ENCODE data around the gene DPP7.
A peak's percentile ranks its signal among the peaks of the same experiment; 100 is the strongest.
"Not testable (repeated sequence)": the region's sequence is repeated elsewhere in the genome, so short reads cannot be mapped to it uniquely, and the experiment has no call there.

The DPP7 gene

DNA sequence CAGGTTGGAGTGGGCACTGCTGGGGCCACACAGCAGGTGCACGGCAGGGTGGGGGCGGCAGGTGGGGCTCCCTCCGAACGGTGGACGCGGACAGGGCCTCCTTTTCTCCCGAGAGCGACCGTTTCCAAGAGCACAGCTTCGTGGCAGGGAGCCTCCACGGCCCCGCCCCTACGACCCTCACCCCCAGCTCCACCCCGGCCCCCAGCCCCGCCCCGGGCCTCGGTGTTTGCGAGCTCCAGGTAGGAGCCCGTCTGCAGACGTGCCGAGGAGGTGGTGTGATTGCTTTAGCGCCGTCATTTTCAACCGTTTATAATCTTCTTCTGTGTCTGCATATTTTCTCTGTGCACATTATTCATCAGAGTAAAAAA, 33.2 kb upstream of the DPP7 start:
- no peak for DNase-seq

GRCh38 chr9:137147091-137147792, 32.7 kb upstream of the DPP7 start:
- no peak for DNase-seq

GRCh38 chr9:137146527-137146918, 32.0 kb upstream of the DPP7 start:
- DNase-seq: no peak

GRCh38 chr9:137145731-137146526, 31.4 kb upstream of the DPP7 start:
- no peak for DNase-seq

DNA sequence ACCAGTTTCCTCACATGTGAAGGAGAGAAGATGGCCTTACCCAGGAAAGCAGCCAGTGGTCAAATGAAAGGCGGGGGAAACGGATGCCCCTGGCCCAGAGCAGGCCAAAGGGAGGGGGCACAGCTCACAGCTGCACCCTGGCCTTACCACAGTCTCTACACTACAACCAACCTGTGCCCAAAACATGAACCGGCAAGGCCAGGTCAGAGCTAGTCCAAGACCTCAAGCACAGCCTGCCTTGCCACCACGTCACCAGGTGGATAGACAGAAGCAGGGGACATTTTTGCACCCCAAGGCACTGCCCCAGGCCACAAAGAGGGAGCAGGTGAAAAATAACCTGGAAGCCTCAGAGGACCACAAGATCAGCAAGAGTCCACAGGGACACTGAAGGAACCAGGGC, 28.9 kb upstream of the DPP7 start:
- no peak for DNase-seq

DNA sequence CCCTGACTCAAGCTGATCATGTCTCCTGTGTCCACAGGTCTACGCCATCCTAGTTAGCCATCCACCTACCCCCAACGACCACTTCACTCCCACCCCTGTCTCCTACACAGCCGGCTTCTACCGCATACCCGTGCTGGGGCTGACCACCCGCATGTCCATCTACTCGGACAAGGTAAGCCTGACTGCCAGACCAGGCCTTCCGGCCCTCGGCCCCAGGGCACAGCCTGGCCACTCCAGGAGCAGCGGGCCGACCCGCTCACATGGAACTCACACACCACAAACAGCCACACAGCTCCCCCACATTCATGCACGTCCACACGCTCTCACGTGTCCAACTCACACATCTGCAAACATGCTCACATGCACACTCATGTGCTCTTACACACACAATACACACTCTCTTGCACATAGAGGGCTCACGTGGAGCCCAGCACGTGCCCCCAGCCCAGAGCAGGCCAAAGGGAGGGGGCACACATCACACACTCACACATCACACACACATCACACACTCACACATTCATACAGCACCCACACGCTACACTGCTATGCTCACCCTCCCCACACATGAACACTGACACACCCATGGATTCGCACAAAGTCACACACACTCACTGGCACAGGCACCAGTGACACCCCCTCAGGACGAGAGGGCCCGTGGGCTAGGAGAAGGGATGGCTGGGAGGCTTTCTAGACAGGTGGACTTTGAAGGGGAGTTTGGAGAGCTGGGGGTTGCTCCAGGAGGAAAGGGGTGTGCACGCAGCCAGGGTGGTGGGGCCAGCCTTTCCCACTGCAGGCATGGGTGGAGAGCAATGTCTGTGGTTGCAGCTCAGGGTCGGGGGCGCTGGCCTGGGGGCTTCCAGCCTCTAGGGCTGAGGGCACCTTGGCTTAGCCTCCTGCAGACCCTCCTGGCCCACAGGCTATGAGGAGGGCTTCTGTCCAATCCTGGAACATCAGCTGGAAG, 27.7 kb upstream of the DPP7 start:
- DNase-seq: no peak

- no peak for DNase-seq
Measured at GRCh38 chr9:137141050-137141810, 26.7 kb upstream of the DPP7 start.

DNA sequence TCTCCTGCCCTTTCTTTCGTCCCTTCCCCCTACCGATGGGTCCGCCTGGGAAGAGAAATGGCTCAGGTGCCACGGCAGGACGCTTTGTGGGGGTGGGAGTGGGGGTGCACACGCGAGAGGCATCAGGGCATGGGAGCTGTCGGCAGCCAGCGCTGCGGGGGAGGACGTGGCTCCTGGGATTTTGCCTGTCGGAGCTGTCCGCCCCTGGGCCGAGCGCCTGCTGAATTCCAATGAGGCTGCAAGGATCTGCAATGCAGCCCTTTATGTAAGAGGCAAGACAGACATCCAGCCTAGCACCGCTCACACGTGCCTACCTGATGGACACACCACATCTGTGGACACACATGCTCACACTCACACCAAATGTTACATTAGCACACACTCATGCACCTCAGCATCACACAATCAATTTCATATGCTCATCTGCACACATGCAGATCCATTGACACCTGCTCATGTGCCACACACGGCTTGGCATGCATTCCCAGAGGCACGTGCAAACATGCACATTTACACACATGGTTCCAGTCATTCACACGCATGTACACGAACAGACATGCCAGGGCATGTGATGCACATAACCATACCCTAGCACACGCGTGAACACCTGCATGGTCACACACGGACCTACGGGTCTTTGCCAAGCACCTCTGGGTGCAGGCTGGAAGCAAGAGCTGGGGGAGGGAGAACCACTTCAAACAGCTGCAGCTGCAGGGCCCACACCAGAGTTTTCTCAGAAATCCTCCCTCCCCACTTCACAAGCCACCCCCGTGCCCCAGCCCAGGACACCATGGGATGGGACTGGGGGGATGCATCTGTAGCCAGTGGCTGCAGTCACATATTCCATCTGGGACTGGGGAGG, 25.8 kb upstream of the DPP7 start:
- no peak for DNase-seq

GRCh38 chr9:137139468-137140150, 25.1 kb upstream of the DPP7 start:
- DNase-seq: no peak

DNA sequence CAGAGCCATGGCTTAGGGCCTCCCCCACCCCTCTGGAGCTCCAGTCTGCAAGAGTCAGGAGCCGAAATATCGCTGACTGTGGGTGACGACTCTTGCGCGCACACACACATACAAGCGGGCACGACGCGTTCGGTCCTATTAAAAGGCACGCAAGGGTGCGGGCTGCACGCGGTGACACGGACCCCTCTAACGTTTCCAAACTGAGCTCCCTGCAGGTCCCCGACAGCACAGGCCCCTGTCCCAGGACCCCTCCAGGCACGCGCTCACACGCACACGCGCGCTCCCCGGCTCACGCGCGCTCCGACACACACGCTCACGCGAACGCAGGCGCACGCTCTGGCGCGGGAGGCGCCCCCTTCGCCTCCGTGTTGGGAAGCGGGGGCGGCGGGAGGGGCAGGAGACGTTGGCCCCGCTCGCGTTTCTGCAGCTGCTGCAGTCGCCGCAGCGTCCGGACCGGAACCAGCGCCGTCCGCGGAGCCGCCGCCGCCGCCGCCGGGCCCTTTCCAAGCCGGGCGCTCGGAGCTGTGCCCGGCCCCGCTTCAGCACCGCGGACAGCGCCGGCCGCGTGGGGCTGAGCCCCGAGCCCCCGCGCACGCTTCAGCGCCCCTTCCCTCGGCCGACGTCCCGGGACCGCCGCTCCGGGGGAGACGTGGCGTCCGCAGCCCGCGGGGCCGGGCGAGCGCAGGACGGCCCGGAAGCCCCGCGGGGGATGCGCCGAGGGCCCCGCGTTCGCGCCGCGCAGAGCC, 24.4 kb upstream of the DPP7 start, which contains the start of gene GRIN1:
Gene GRIN1, plus strand, starts transcription at position 433 of the 746 bp plus-strand sequence. CDS start 333 bp downstream, outside the sequence.
- peak; percentile 9 for DNase-seq

- DNase-seq: no peak
Measured at GRCh38 chr9:137138058-137138721, 23.7 kb upstream of the DPP7 start.

DNA sequence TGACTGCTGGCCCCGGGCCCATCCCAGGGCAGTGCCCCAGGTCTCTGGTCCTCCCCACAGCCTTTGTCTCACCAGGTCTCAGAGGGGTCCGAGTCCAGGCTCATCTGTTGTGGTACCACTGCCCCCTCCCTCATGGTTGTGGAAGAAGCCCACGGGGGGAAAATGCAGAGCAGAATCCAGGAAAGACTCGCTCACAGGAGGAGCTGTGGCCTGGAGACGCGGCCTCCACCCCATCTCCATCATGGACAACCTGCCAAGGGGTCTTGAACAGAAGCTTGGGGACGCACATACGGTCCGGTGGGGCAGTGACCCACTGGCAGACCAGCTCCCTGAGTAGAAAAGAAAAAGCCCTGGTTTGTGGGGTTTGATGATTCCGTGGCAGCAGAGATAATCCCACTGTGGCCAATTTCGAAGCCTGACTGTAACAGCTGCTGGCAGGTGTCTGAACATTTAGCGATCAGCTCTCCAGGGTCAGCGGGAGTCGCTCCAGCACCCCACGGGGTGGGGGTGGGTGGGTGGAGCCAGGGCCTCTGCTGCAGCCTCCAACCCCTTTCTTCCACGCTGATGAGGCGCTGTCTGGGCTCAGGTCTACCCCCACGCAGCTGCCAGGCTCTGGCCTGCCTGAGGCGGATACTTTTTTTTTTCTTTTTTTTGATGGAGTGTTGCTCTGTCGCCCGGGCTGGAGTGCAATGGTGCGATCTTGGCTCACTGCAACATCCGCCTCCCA, 22.5 kb upstream of the DPP7 start:
- DNase-seq: no peak

DNA sequence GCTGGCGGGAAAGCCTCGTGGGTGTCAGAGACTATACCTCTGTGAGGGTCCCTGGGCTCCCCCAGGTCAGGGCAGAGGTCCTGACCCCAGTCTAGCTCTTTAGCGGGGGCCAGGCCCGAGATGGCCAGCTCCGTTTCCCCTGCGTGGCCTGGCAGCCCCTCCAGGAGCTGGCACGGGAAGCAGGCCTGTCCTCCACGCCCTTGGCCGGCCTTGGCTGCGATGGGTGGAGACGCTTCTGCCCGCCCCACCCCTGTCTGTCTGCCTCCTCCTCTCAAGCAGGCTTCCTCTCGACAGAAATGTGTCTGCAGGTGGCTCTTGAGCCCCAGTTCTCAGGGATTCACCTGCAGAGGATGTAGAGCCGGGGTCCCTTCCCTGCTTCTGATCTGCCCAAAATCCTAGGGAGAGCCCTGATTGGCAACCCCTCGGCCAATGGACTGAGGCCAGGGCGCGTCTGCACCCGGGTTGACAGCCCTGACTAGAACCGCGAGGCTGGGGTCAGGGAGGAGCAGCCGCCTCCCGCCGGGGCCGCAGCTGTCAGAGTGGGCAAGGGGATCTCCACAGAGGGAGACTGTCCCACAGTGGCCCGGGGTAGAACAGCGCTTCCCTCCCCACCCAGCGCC, 21.8 kb upstream of the DPP7 start:
- DNase-seq: no peak

DNA sequence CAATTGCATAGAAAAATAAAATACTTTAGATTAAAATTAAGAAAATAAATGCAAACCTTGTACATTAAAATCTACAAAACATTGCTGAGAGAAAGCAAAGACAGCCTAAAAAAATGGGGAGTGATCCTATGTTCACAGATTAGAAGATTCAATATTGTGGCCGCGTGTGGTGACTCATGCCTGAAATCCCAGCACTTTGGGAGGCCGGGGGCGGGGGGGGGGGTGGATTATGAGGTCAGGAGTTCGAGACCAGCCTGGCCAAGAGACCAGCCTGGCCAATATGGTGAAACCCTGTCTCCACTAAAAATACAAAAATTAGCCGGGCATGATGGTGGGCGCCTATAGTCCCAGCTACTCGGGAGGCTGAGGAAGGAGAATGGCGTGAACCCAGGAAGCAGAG, 20.6 kb upstream of the DPP7 start:
- DNase-seq: not testable (repeated sequence)

- DNase-seq: no peak
Measured at GRCh38 chr9:137134191-137134590, 19.7 kb upstream of the DPP7 start.

DNA sequence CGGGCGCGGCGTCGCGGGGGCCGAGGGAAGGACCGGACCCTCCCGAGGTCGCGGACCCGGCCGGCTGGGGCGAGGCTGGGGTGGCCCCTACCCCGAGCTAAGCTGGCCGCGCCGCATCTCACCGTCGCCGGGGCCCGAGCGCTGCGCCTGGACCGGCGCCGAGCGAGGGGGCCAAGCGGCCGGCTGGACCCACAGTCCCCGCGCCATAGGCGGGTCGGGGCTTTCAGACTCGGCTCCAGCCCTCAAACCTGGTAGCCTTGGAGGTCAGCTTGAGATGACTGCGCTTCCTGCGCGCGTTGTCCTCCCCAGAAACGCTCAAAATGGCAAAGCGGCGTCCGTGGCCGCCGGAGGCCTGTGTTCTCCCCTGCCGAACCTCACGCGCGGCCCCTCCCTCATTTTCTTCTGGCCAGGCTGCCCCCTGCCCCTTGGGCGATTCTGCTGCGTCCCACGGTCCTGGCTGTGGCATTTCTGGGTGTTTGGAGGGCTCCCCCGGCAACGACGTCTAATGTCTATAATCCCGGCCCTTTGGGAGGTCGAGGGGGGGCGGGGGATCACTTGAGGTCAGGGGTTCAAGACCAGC, 15.7 kb upstream of the DPP7 start:
- DNase-seq: no peak

- DNase-seq: peak; percentile 90
Measured at GRCh38 chr9:137129456-137130175, 15.1 kb upstream of the DPP7 start.

All from CD4-positive, alpha-beta T cell treated with Interleukin-4 for 4 hours (primary cell).